ENCODE results near the gene BARHL2. TPM values are rescaled to one million over a fixed set of nuclear protein-coding genes. Genes with fewer than 3 reads are reported as not detected.

Gene BARHL2
- total and polyA plus RNA-seq, 2 of the 4 experiments (the other 2 are of a cell fraction): not detected

GRCh38 chr1:90726986-90727480 lies 9.9 kb upstream of the BARHL2 start:
- Histone ChIP-seq H3K9me3 (ENCODE audit: control insufficient read depth, insufficient read depth, low read length) (peaks cover 12% of the 10 kb centered on the region; the same call in 1 of the 2 replicates), H3K79me1 (ENCODE audit: low read depth in 1 of 2, low read length in 2 of 2) (no peaks in the 10 kb centered on the region), H2AK5ac (ENCODE audit: low read depth, low read length) (no peak overlapping the region), H2BK120ac (ENCODE audit: low read depth, low read length) (no peak overlapping the region), H2AFZ (replicated peaks; ENCODE audit: low read length, poor library complexity) (peak overlapping the region; percentile 35), H2AK9ac (replicated peaks; ENCODE audit: low read depth, low read length, poor library complexity) (no peak overlapping the region), H4K8ac (ENCODE audit: low read depth in 2 of 2, low read length in 2 of 2) (no peak overlapping the region), H4K91ac (ENCODE audit: insufficient read depth, low read depth, low read length) (no peak overlapping the region), H2BK5ac (ENCODE audit: low read depth, low read length, poor library complexity, severe bottlenecking) (no peak overlapping the region), H4K20me1 (ENCODE audit: insufficient read depth, low read length) (no peaks in the 10 kb centered on the region), H3K36me3 (ENCODE audit: control insufficient read depth, insufficient read depth, low read length) (no peaks in the 10 kb centered on the region), H3K9me1 (ENCODE audit: insufficient read depth, low read length) (no peaks in the 10 kb centered on the region), H3K27me3 (ENCODE audit: control insufficient read depth, insufficient read depth, low read length) (peaks cover 96% of the 10 kb centered on the region), H3K4ac (ENCODE audit: low read depth, low read length) (no peak overlapping the region), H3K27ac (ENCODE audit: insufficient read depth, low read length) (no peak overlapping the region), H3K4me2 (ENCODE audit: low read depth, low read length) (no peak overlapping the region), H3K23ac (ENCODE audit: low read depth, low read length) (no peak overlapping the region), H3K4me1 (ENCODE audit: control insufficient read depth, insufficient read depth, low read length) (0 out of 2 replicates have a peak, but pooled peaks cover 1% of the 10 kb centered on the region), H2BK20ac (ENCODE audit: low read depth, low read length) (no peak overlapping the region), H3K4me3 (ENCODE audit: insufficient read depth, low read depth, low read length) (no peak overlapping the region), H4K5ac (ENCODE audit: low read depth, low read length) (no peak overlapping the region), H3K9ac (ENCODE audit: low read depth, low read length) (no peak overlapping the region), H3K14ac (replicated peaks; ENCODE audit: low read depth, low read length) (no peak overlapping the region), H3K56ac (ENCODE audit: extremely low read depth, insufficient read depth, low read length) (no peak overlapping the region), H2BK15ac (ENCODE audit: low read depth, low read length) (no peak overlapping the region), H3K18ac (ENCODE audit: low read depth, low read length) (no peak overlapping the region)
- in situ Hi-C loops (cut with MboI; ENCODE audit: low sequenced_read_pairs) (loop anchor here (10.0 kb wide), 2 partner anchors 238 to 438 kb away; no protein-coding TSS in a partner anchor), dilution Hi-C loops (cut with HindIII; ENCODE audit: low sequenced_read_pairs, unreplicated experiment) (no loop called here), intact Hi-C loops (cut with micrococcal nuclease) (loop anchor here (5.0 to 10.0 kb wide), 2 partner anchors 125 to 548 kb away; no protein-coding TSS in a partner anchor)
- no TSS peak for BruUV-seq (replicated peaks)
- ATAC-seq (ENCODE audit: low read depth) (no peak), DNase-seq (no peak)
- ChIA-PET CTCF (no interaction called here), POLR2A (ENCODE audit: unreplicated experiment) (no interaction called here)
- 0% methylated on average over 7 of the region's 25 CpGs; no CpG with 5 or more reads in 1 of the 2 experiments for WGBS, 2 experiments (ENCODE audit: extremely low coverage in 2 of 2, insufficient read length in 1 of 2)
- TF ChIP-seq SMC3 (IDR thresholded peaks at IDR 0.05; ENCODE audit: low read depth, low read length) (no peak), FOS (IDR thresholded peaks at IDR 0.05; ENCODE audit: low read depth, low read length) (no peak), RAD21 (IDR thresholded peaks at IDR 0.05; ENCODE audit: low read length) (no peak), ELK1 (IDR thresholded peaks at IDR 0.05; ENCODE audit: borderline replicate concordance, low read depth, low read length) (no peak), MAZ (IDR thresholded peaks at IDR 0.05; ENCODE audit: borderline replicate concordance, low read depth, low read length) (no peak), BHLHE40 (IDR thresholded peaks at IDR 0.05; ENCODE audit: low read depth, low read length) (no peak), MXI1 (IDR thresholded peaks at IDR 0.05; ENCODE audit: borderline replicate concordance, low read depth, low read length) (no peak), CTCF (conservative IDR thresholded peaks at IDR 0.05; ENCODE audit: low read depth, low read length) (no peak), POLR2A (IDR thresholded peaks at IDR 0.05; ENCODE audit: low read depth, low read length) (no peak)

All from IMR-90 (cell line).